Measurements from ENCODE around the gene WWOX. TPM values are rescaled to one million over a fixed set of nuclear protein-coding genes. Genes with fewer than 3 reads are reported as not detected.

WWOX gene
- total RNA-seq, 1 donor from 2014 or later: 18.6 TPM

- no peak for DNase-seq (ENCODE audit: low spot score)
- Mint-ChIP-seq H3K4me1 (ENCODE audit: unreplicated experiment) (peaks cover 3% of the 10 kb centered on the region), H3K27me3 (ENCODE audit: unreplicated experiment) (peaks cover 3% of the 10 kb centered on the region), H3K36me3 (ENCODE audit: low read depth, unreplicated experiment) (no peaks in the 10 kb centered on the region), H3K27ac (ENCODE audit: unreplicated experiment) (no peak overlapping the region), H3K4me3 (ENCODE audit: unreplicated experiment) (no peak overlapping the region), H3K9me3 (ENCODE audit: unreplicated experiment) (no peaks in the 10 kb centered on the region)
- TF ChIP-seq, protein P1, sequence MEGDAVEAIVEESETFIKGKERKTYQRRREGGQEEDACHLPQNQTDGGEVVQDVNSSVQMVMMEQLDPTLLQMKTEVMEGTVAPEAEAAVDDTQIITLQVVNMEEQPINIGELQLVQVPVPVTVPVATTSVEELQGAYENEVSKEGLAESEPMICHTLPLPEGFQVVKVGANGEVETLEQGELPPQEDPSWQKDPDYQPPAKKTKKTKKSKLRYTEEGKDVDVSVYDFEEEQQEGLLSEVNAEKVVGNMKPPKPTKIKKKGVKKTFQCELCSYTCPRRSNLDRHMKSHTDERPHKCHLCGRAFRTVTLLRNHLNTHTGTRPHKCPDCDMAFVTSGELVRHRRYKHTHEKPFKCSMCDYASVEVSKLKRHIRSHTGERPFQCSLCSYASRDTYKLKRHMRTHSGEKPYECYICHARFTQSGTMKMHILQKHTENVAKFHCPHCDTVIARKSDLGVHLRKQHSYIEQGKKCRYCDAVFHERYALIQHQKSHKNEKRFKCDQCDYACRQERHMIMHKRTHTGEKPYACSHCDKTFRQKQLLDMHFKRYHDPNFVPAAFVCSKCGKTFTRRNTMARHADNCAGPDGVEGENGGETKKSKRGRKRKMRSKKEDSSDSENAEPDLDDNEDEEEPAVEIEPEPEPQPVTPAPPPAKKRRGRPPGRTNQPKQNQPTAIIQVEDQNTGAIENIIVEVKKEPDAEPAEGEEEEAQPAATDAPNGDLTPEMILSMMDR (IDR thresholded peaks at IDR 0.05; ENCODE audit: unreplicated experiment): no peak
Measured at GRCh38 chr16:78593352-78593751, 493.9 kb downstream of the WWOX start.

DNA sequence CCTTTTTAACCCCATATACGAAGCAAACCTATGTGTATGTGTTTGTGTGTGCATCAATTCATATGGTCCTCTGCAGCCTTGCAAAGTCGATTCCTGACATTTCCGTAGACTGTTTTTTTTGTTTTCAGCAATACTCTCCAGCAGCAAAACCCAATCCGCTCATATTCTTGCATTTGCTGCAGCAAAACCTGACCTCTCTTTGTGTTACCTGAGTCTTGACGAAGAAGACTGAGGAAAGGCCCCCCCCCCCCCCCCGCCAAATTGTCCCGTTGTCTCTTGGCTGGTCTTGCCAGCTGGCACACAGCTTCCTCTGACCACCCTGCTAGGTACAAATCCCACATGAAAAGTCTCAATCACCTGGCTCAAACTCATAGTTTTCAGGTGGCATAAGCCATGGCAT, 494.7 kb downstream of the WWOX start:
- H3K27me3 Mint-ChIP-seq (ENCODE audit: unreplicated experiment): peaks cover 3% of the 10 kb centered on the region
- TF ChIP-seq, protein P1 (IDR thresholded peaks at IDR 0.05; ENCODE audit: unreplicated experiment): no peak
- no peak overlapping the region for H3K27ac Mint-ChIP-seq (ENCODE audit: unreplicated experiment)
- H3K36me3 Mint-ChIP-seq (ENCODE audit: low read depth, unreplicated experiment): no peaks in the 10 kb centered on the region
- H3K9me3 Mint-ChIP-seq (ENCODE audit: unreplicated experiment): no peaks in the 10 kb centered on the region
- H3K4me1 Mint-ChIP-seq (ENCODE audit: unreplicated experiment): no peaks in the 10 kb centered on the region
- DNase-seq (ENCODE audit: low spot score): no peak
- H3K4me3 Mint-ChIP-seq (ENCODE audit: unreplicated experiment): no peak overlapping the region

- no peak for DNase-seq (ENCODE audit: low spot score)
- Mint-ChIP-seq H3K9me3 (ENCODE audit: unreplicated experiment) (no peaks in the 10 kb centered on the region), H3K4me3 (ENCODE audit: unreplicated experiment) (no peak overlapping the region), H3K36me3 (ENCODE audit: low read depth, unreplicated experiment) (no peaks in the 10 kb centered on the region), H3K4me1 (ENCODE audit: unreplicated experiment) (no peaks in the 10 kb centered on the region), H3K27ac (ENCODE audit: unreplicated experiment) (no peak overlapping the region), H3K27me3 (ENCODE audit: unreplicated experiment) (peaks cover 3% of the 10 kb centered on the region)
- TF ChIP-seq, protein P1 (IDR thresholded peaks at IDR 0.05; ENCODE audit: unreplicated experiment): no peak
Measured at GRCh38 chr16:78596348-78596995, 497.0 kb downstream of the WWOX start.

GRCh38 chr16:78596996-78597422, 497.6 kb downstream of the WWOX start:
- no peaks in the 10 kb centered on the region for H3K4me1 Mint-ChIP-seq (ENCODE audit: unreplicated experiment)
- no peaks in the 10 kb centered on the region for H3K9me3 Mint-ChIP-seq (ENCODE audit: unreplicated experiment)

More at GRCh38 chr16:78596996-78597422, 497.6 kb downstream of the WWOX start:
- no peak for DNase-seq (ENCODE audit: low spot score)
- Mint-ChIP-seq H3K36me3 (ENCODE audit: low read depth, unreplicated experiment) (no peaks in the 10 kb centered on the region), H3K4me3 (ENCODE audit: unreplicated experiment) (no peak overlapping the region), H3K27me3 (ENCODE audit: unreplicated experiment) (peaks cover 3% of the 10 kb centered on the region), H3K27ac (ENCODE audit: unreplicated experiment) (no peak overlapping the region)
- TF ChIP-seq, protein P1 (IDR thresholded peaks at IDR 0.05; ENCODE audit: unreplicated experiment): no peak
